Esophagus muscularis mucosa (tissue), 4 donors: ENCODE results near the gene TBL1XR1. TPM values are rescaled to one million over a fixed set of nuclear protein-coding genes. Genes with fewer than 3 reads are reported as not detected.

Experiments used
- DNase-seq: peaks from one replicate; pipeline ENCODE4 v3.0.0-alpha.2; 2017; ENCODE audit errors: extremely low spot score
- H3K27ac ChIP-seq, 4 donors: fragments of 200-600 bp; sonication (generic); replicated peaks in 1 of 4; 1 replicate in 3 of 4; 2 replicates in 1 of 4; pipeline ENCODE4 v1.5.1; 2016 to 2019; ENCODE audit warnings: mild to moderate bottlenecking in 1 of 4
- H3K27me3 ChIP-seq, 4 donors: fragments of 200-600 bp; sonication (generic); one replicate each; pipeline versions ENCODE4 v1.5.1 to v1.6.0; 2016 to 2019
- H3K36me3 ChIP-seq, 4 donors: fragments of 200-600 bp; sonication (generic); one replicate each; pipeline ENCODE4 v1.5.1; 2016 to 2019
- H3K4me1 ChIP-seq, 4 donors: fragments of 200-600 bp; sonication (generic); one replicate each; pipeline ENCODE4 v1.5.1; 2016 to 2019
- H3K4me3 ChIP-seq, 4 donors: fragments of 200-600 bp; sonication (generic); 1 replicate in 2 of 4; 2 replicates in 2 of 4; pipeline ENCODE4 v1.5.1; 2016 to 2019; ENCODE audit warnings: mild to moderate bottlenecking in 4 of 4, moderate library complexity in 1 of 4
- H3K9me3 ChIP-seq, 4 donors: fragments of 200-600 bp; sonication (generic); 1 replicate in 3 of 4; 2 replicates in 1 of 4; pipeline ENCODE4 v1.5.1; 2016 to 2019
- CTCF ChIP-seq, 3 experiments: fragments of 200-600 bp in 2 of 3; fragments of 450-650 bp in 1 of 3; sonication (generic) in 2 of 3; IDR thresholded peaks; one replicate each; pipeline ENCODE4 v1.5.1; 2017 to 2019; ENCODE audit warnings: antibody characterized with exemption in 3 of 3, mild to moderate bottlenecking in 2 of 3, moderate library complexity in 1 of 3
- EP300 ChIP-seq: sonication (generic); formaldehyde crosslinking; IDR thresholded peaks from one replicate; pipeline ENCODE4 v1.6.1; 2017; ENCODE audit warnings: antibody characterized with exemption
- POLR2A ChIP-seq: fragments of 450-650 bp; IDR thresholded peaks from one replicate; pipeline ENCODE4 v1.6.1; 2017; ENCODE audit warnings: antibody characterized with exemption, moderate library complexity, mild to moderate bottlenecking, low read depth
- POLR2AphosphoS5 ChIP-seq, 2 donors: sonication (generic); formaldehyde crosslinking; IDR thresholded peaks; one replicate each; pipeline ENCODE4 v1.6.1; 2017; ENCODE audit warnings: antibody characterized with exemption in 2 of 2
- WGBS: methylation state at CpG from one replicate; pipeline ENCODE4 v1.1.5; 2018; 5-methylcytosine and 5-hydroxymethylcytosine counted together
- intact Hi-C: fragments of 100-400 bp; cut with DNase I; formaldehyde crosslinking; loops from one replicate; pipeline ENCODE4 v1.15.1; 2023
- total RNA-seq, 4 donors: library from RNA; depleted of rRNA; stranded (reverse); fragments of >200 nt; gene quantifications; one replicate each; pipeline versions ENCODE4 v1.1.0 to v1.2.1, GENCODE V29; 2016

Gene TBL1XR1
- total RNA-seq, 4 donors from 2014 or later, result 65.0 to 99.2 (median 78.2) TPM

GRCh38 chr3:177111541-177111949, 85.7 kb downstream of the TBL1XR1 start:
- intact Hi-C loops, result no loop called here
- H3K9me3 ChIP-seq, result no peaks in the 10 kb centered on the region
- WGBS, result 82% methylated on average over 3 of the region's 4 CpGs
- H3K4me1 ChIP-seq, result peaks cover 28 to 53% (median 38%) of the 10 kb centered on the region in 4 donors
- no peak overlapping the region for H3K4me3 ChIP-seq
- TF ChIP-seq POLR2A (no peak), POLR2AphosphoS5 (IDR thresholded peaks at IDR 0.05) (no peak), EP300 (no peak), CTCF (IDR thresholded peaks at IDR 0.05) (no peak)
- no peaks in the 10 kb centered on the region for H3K36me3 ChIP-seq
- no peaks in the 10 kb centered on the region for H3K27me3 ChIP-seq
- H3K27ac ChIP-seq, result no peak overlapping the region
- DNase-seq, result no peak

- no peaks in the 10 kb centered on the region for H3K36me3 ChIP-seq
- intact Hi-C loops, result no loop called here
- 80% methylated on average over 3 of the region's 3 CpGs for WGBS
- H3K4me3 ChIP-seq, result no peak overlapping the region
- no peaks in the 10 kb centered on the region for H3K27me3 ChIP-seq
- H3K4me1 ChIP-seq, result peaks cover 31 to 53% (median 38%) of the 10 kb centered on the region in 4 donors
- DNase-seq, result no peak
- TF ChIP-seq POLR2A (no peak), CTCF (IDR thresholded peaks at IDR 0.05) (no peak), POLR2AphosphoS5 (IDR thresholded peaks at IDR 0.05) (no peak), EP300 (no peak)
- H3K9me3 ChIP-seq, result no peaks in the 10 kb centered on the region
- H3K27ac ChIP-seq, result no peak overlapping the region
Observed at GRCh38 chr3:177110895-177111294, 86.4 kb downstream of the TBL1XR1 start.

- intact Hi-C loops, result no loop called here
- WGBS, result 66% methylated on average over 2 of the region's 2 CpGs
- no peaks in the 10 kb centered on the region for H3K9me3 ChIP-seq
- H3K27ac ChIP-seq, result no peak overlapping the region
- TF ChIP-seq EP300, result no peak
- no peak for TF ChIP-seq POLR2AphosphoS5 (IDR thresholded peaks at IDR 0.05)
- no peaks in the 10 kb centered on the region for H3K27me3 ChIP-seq
- H3K36me3 ChIP-seq, result no peaks in the 10 kb centered on the region
- H3K4me3 ChIP-seq, result no peak overlapping the region
- no peak for DNase-seq
- peaks cover 32 to 54% (median 41%) of the 10 kb centered on the region in 4 donors for H3K4me1 ChIP-seq
Observed at GRCh38 chr3:177110386-177110785, 86.9 kb downstream of the TBL1XR1 start.

GRCh38 chr3:177109688-177110330, 87.5 kb downstream of the TBL1XR1 start:
- peaks cover 35 to 55% (median 43%) of the 10 kb centered on the region in 4 donors for H3K4me1 ChIP-seq
- no peak overlapping the region for H3K4me3 ChIP-seq
- intact Hi-C loops, result no loop called here
- no peak for DNase-seq
- 63% methylated on average over 5 of the region's 5 CpGs for WGBS
- H3K9me3 ChIP-seq, result no peaks in the 10 kb centered on the region
- no peak overlapping the region for H3K27ac ChIP-seq
- TF ChIP-seq POLR2A (no peak), POLR2AphosphoS5 (IDR thresholded peaks at IDR 0.05) (no peak)
- H3K36me3 ChIP-seq, result no peaks in the 10 kb centered on the region
- H3K27me3 ChIP-seq, result no peaks in the 10 kb centered on the region

- Histone ChIP-seq H3K36me3 (no peaks in the 10 kb centered on the region), H3K27me3 (no peaks in the 10 kb centered on the region), H3K27ac (no peak overlapping the region), H3K4me3 (no peak overlapping the region), H3K4me1 (peaks cover 43 to 55% (median 46%) of the 10 kb centered on the region in 4 donors), H3K9me3 (no peaks in the 10 kb centered on the region)
- TF ChIP-seq POLR2AphosphoS5 (IDR thresholded peaks at IDR 0.05), result no peak
- no peak for TF ChIP-seq EP300
- TF ChIP-seq CTCF (IDR thresholded peaks at IDR 0.05), result no peak
- no peak for TF ChIP-seq POLR2A
- intact Hi-C loops, result no loop called here
- WGBS, result 80% methylated on average over 2 of the region's 2 CpGs
- DNase-seq, result no peak
Observed at GRCh38 chr3:177108648-177109047, 88.6 kb downstream of the TBL1XR1 start.
